DND-41 (cell line): ENCODE results near the gene PALD1.

Experiments used
- EZH2 ChIP-seq: IDR thresholded peaks from 3 replicates; pipeline ENCODE4 v1.6.1; 2012; ENCODE audit warnings: borderline replicate concordance, low read depth, mild to moderate bottlenecking, moderate library complexity, low read length, inconsistent platforms; ENCODE audit not compliant: severe bottlenecking
- TF ChIP-seq, protein P1 (sequence below): IDR thresholded peaks from 2 replicates; pipeline ENCODE4 v1.5.1; 2012; ENCODE audit warnings: borderline replicate concordance, low read length, moderate library complexity, mild to moderate bottlenecking; ENCODE audit not compliant: poor library complexity, severe bottlenecking; ENCODE audit errors: extremely low read depth

DNA sequence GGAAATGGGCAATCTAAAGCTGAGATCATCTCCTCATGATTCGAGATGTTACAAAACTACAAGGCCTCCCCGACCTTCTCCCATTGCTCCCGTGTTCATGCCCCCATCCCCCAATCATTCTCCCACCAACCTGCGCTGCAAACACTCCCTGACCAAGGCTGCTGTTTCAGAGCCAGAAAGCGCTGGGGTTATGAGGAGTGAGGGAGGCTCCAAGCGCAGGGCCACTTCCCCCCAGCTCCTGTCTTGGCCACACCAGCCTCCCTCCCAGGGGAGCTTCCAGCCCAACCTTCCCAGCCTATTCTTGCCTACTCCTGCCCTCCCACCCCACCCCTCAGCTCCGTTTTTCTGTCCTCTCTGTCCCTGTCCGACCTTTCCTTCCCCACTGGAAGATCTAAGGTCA is 22.4 kb upstream of the PALD1 start:
- TF ChIP-seq, protein P1, sequence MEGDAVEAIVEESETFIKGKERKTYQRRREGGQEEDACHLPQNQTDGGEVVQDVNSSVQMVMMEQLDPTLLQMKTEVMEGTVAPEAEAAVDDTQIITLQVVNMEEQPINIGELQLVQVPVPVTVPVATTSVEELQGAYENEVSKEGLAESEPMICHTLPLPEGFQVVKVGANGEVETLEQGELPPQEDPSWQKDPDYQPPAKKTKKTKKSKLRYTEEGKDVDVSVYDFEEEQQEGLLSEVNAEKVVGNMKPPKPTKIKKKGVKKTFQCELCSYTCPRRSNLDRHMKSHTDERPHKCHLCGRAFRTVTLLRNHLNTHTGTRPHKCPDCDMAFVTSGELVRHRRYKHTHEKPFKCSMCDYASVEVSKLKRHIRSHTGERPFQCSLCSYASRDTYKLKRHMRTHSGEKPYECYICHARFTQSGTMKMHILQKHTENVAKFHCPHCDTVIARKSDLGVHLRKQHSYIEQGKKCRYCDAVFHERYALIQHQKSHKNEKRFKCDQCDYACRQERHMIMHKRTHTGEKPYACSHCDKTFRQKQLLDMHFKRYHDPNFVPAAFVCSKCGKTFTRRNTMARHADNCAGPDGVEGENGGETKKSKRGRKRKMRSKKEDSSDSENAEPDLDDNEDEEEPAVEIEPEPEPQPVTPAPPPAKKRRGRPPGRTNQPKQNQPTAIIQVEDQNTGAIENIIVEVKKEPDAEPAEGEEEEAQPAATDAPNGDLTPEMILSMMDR = no peak
- no peak for TF ChIP-seq EZH2
